ENCODE data around the gene PDE10A.

PDE10A gene

GRCh38 chr6:165634101-165634880 lies 28.8 kb downstream of the PDE10A start:
- TF ChIP-seq, protein P1, sequence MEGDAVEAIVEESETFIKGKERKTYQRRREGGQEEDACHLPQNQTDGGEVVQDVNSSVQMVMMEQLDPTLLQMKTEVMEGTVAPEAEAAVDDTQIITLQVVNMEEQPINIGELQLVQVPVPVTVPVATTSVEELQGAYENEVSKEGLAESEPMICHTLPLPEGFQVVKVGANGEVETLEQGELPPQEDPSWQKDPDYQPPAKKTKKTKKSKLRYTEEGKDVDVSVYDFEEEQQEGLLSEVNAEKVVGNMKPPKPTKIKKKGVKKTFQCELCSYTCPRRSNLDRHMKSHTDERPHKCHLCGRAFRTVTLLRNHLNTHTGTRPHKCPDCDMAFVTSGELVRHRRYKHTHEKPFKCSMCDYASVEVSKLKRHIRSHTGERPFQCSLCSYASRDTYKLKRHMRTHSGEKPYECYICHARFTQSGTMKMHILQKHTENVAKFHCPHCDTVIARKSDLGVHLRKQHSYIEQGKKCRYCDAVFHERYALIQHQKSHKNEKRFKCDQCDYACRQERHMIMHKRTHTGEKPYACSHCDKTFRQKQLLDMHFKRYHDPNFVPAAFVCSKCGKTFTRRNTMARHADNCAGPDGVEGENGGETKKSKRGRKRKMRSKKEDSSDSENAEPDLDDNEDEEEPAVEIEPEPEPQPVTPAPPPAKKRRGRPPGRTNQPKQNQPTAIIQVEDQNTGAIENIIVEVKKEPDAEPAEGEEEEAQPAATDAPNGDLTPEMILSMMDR (conservative IDR thresholded peaks at IDR 0.05): no peak
- TF ChIP-seq ZFX (IDR thresholded peaks at IDR 0.05): no peak
- H3K27ac ChIP-seq: no peak overlapping the region

- TF ChIP-seq ZFX (IDR thresholded peaks at IDR 0.05): no peak
- TF ChIP-seq, protein P1 (conservative IDR thresholded peaks at IDR 0.05): no peak
- H3K27ac ChIP-seq: no peak overlapping the region
Measured at GRCh38 chr6:165632194-165632593, 30.8 kb downstream of the PDE10A start.

DNA sequence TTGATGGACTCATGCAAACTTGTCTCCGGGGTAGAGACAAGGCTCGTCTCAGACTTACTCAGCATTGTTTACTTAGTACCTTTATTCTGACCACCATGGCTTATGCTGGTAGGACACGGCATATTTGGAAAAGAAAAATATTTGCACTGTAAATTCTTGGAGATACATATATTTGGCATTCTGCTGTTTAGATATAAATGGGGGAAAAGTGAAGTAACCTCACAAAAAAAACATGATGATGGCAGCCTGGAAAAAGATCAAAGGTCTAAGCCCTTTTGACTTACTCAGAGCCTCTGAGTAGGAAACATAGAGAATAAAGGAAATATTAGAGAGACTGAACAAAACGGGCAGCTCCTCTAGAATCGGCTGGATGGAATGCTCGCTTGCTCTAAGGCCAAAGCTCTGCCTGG lies 32.5 kb downstream of the PDE10A start:
- H3K27ac ChIP-seq: no peak overlapping the region

GRCh38 chr6:165628955-165629354 lies 34.1 kb downstream of the PDE10A start:
- TF ChIP-seq ZFX (IDR thresholded peaks at IDR 0.05): no peak
- TF ChIP-seq, protein P1 (conservative IDR thresholded peaks at IDR 0.05): no peak
- no peak overlapping the region for H3K27ac ChIP-seq

More for the DNA sequence above, 32.5 kb downstream of the PDE10A start:
- TF ChIP-seq ZFX (IDR thresholded peaks at IDR 0.05): no peak

GRCh38 chr6:165627366-165627765 lies 35.7 kb downstream of the PDE10A start:
- TF ChIP-seq, protein P1 (conservative IDR thresholded peaks at IDR 0.05): no peak
- TF ChIP-seq ZFX (IDR thresholded peaks at IDR 0.05): no peak

DNA sequence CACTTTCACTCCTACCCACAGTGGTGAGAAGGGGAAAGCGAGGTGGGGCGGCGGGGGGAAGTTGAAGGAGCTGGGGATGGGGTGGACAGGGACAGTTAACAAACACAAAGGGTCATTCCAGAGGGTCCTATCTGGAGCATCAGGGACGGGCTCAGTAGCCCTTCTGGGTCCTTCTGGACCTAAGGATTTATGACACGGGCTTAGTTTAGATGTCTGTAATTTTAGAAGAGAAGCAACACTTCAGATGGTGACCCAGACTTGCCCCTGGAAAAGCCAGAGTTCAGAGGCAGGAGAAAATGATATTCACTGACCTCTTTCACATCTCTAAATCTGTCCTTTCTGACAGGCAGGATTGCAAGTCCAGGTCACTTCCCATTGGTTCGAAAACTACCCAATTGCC lies 36.3 kb downstream of the PDE10A start:
- TF ChIP-seq, protein P1 (conservative IDR thresholded peaks at IDR 0.05): no peak
- no peak for TF ChIP-seq ZFX (IDR thresholded peaks at IDR 0.05)
- H3K27ac ChIP-seq: no peak overlapping the region

More at GRCh38 chr6:165627366-165627765, 35.7 kb downstream of the PDE10A start:
- H3K27ac ChIP-seq: no peak overlapping the region

GRCh38 chr6:165624871-165625639 lies 38.0 kb downstream of the PDE10A start:
- TF ChIP-seq, protein P1 (conservative IDR thresholded peaks at IDR 0.05): no peak
- TF ChIP-seq ZFX (IDR thresholded peaks at IDR 0.05): no peak
- H3K27ac ChIP-seq: no peak overlapping the region
